IgD-negative memory B cell (primary cell): ENCODE results near the gene ACER3. TPM values are rescaled to one million over a fixed set of nuclear protein-coding genes. Genes with fewer than 3 reads are reported as not detected.
A peak's percentile ranks its signal among the peaks of the same experiment; 100 is the strongest.
"Not testable (repeated sequence)": the region's sequence is repeated elsewhere in the genome, so short reads cannot be mapped to it uniquely, and the experiment has no call there.

Experiments used
- H3K27ac Mint-ChIP-seq, 3 donors: one replicate each; pipeline ENCODE4 v1.8.0; 2020 to 2022; ENCODE audit warnings: mild to moderate bottlenecking in 3 of 3, mixed read lengths in 3 of 3, moderate library complexity in 1 of 3
- H3K27me3 Mint-ChIP-seq: one replicate; pipeline ENCODE4 v1.8.0; 2021; ENCODE audit warnings: mixed read lengths
- H3K36me3 Mint-ChIP-seq: one replicate; pipeline ENCODE4 v1.8.0; 2020; ENCODE audit warnings: mild to moderate bottlenecking, mixed read lengths
- H3K4me1 Mint-ChIP-seq, 3 donors: one replicate each; pipeline ENCODE4 v1.8.0; 2020 to 2022; ENCODE audit warnings: mixed read lengths in 3 of 3, mild to moderate bottlenecking in 1 of 3
- H3K4me3 Mint-ChIP-seq, 4 donors: one replicate each; pipeline ENCODE4 v1.8.0; 2020 to 2022; ENCODE audit warnings: mild to moderate bottlenecking in 4 of 4, mixed read lengths in 4 of 4, moderate library complexity in 3 of 4
- H3K9me3 Mint-ChIP-seq, 3 donors: one replicate each; pipeline ENCODE4 v1.8.0; 2020 to 2021; ENCODE audit warnings: mixed read lengths in 3 of 3, mild to moderate bottlenecking in 1 of 3
- polyA plus RNA-seq: library from polyadenylated mRNA; unstranded; fragments of 300-500 nt; fragmentation: Illumina TruSeq; gene quantifications from one replicate; pipeline ENCODE4 v1.2.3, GENCODE V29; 2021

ACER3 gene
- polyA plus RNA-seq, 1 donor from 2014 or later, result 4.4 TPM

- Mint-ChIP-seq H3K36me3 (peaks cover 12% of the 10 kb centered on the region), H3K27me3 (no peaks in the 10 kb centered on the region), H3K4me1 (peaks cover 2 to 4% (median 2%) of the 10 kb centered on the region in 3 donors), H3K27ac (no peak overlapping the region), H3K4me3 (no peak overlapping the region), H3K9me3 (peaks cover 2 to 9% (median 6%) of the 10 kb centered on the region in 3 donors)
Measured at GRCh38 chr11:76880314-76880713, 19.6 kb downstream of the ACER3 start.

- Mint-ChIP-seq H3K4me1 (peaks cover 2 to 4% (median 3%) of the 10 kb centered on the region in 3 donors), H3K4me3 (no peak overlapping the region), H3K36me3 (peaks cover 11% of the 10 kb centered on the region), H3K9me3 (peaks cover 2 to 9% (median 6%) of the 10 kb centered on the region in 3 donors), H3K27ac (no peak overlapping the region), H3K27me3 (no peaks in the 10 kb centered on the region)
Measured at GRCh38 chr11:76880956-76881355, 20.2 kb downstream of the ACER3 start.

- Mint-ChIP-seq H3K4me1 (peaks cover 0 to 3% (median 0%) of the 10 kb centered on the region in 3 donors), H3K27me3 (no peaks in the 10 kb centered on the region), H3K4me3 (no peak overlapping the region), H3K9me3 (peaks cover 0 to 3% (median 0%) of the 10 kb centered on the region in 3 donors), H3K27ac (peak overlapping the region in 1 of 3 donors; percentile 43), H3K36me3 (peaks cover 1% of the 10 kb centered on the region)
Measured at GRCh38 chr11:76885390-76886097, 24.8 kb downstream of the ACER3 start.

GRCh38 chr11:76888989-76889388 is 28.3 kb downstream of the ACER3 start:
- Mint-ChIP-seq H3K36me3 (peaks cover 1% of the 10 kb centered on the region), H3K4me3 (no peak overlapping the region), H3K4me1 (peaks cover 0 to 1% (median 0%) of the 10 kb centered on the region in 3 donors), H3K27me3 (no peaks in the 10 kb centered on the region), H3K9me3 (peaks cover 0 to 2% (median 0%) of the 10 kb centered on the region in 3 donors), H3K27ac (no peak overlapping the region)

- H3K27ac Mint-ChIP-seq, result no peak overlapping the region
- no peak overlapping the region for H3K4me3 Mint-ChIP-seq
- H3K4me1 Mint-ChIP-seq, result peaks cover 0 to 1% (median 0%) of the 10 kb centered on the region in 3 donors
Measured at GRCh38 chr11:76889411-76889975, 28.8 kb downstream of the ACER3 start.

GRCh38 chr11:76890329-76890728 is 29.6 kb downstream of the ACER3 start:
- peaks cover 0 to 2% (median 0%) of the 10 kb centered on the region in 3 donors for H3K9me3 Mint-ChIP-seq
- H3K27me3 Mint-ChIP-seq, result no peaks in the 10 kb centered on the region
- peaks cover 0 to 1% (median 0%) of the 10 kb centered on the region in 3 donors for H3K4me1 Mint-ChIP-seq
- peaks cover 3% of the 10 kb centered on the region for H3K36me3 Mint-ChIP-seq
- no peak overlapping the region for H3K4me3 Mint-ChIP-seq
- H3K27ac Mint-ChIP-seq, result no peak overlapping the region

More at GRCh38 chr11:76889411-76889975, 28.8 kb downstream of the ACER3 start:
- peaks cover 1% of the 10 kb centered on the region for H3K36me3 Mint-ChIP-seq
- H3K27me3 Mint-ChIP-seq, result no peaks in the 10 kb centered on the region
- peaks cover 0 to 2% (median 0%) of the 10 kb centered on the region in 3 donors for H3K9me3 Mint-ChIP-seq

GRCh38 chr11:76891285-76891684 is 30.6 kb downstream of the ACER3 start:
- H3K36me3 Mint-ChIP-seq, result peaks cover 5% of the 10 kb centered on the region
- no peaks in the 10 kb centered on the region for H3K27me3 Mint-ChIP-seq
- H3K27ac Mint-ChIP-seq, result no peak overlapping the region
- no peaks in the 10 kb centered on the region for H3K4me1 Mint-ChIP-seq
- no peak overlapping the region for H3K4me3 Mint-ChIP-seq
- H3K9me3 Mint-ChIP-seq, result no peaks in the 10 kb centered on the region

GRCh38 chr11:76891793-76892192 is 31.1 kb downstream of the ACER3 start:
- no peak overlapping the region for H3K27ac Mint-ChIP-seq
- no peaks in the 10 kb centered on the region for H3K9me3 Mint-ChIP-seq
- no peaks in the 10 kb centered on the region for H3K27me3 Mint-ChIP-seq
- H3K36me3 Mint-ChIP-seq, result peaks cover 5% of the 10 kb centered on the region
- no peaks in the 10 kb centered on the region for H3K4me1 Mint-ChIP-seq
- no peak overlapping the region for H3K4me3 Mint-ChIP-seq

- H3K4me3 Mint-ChIP-seq, result no peak overlapping the region
- no peaks in the 10 kb centered on the region for H3K4me1 Mint-ChIP-seq
- H3K36me3 Mint-ChIP-seq, result peaks cover 5% of the 10 kb centered on the region
- H3K27me3 Mint-ChIP-seq, result no peaks in the 10 kb centered on the region
- no peaks in the 10 kb centered on the region for H3K9me3 Mint-ChIP-seq
- no peak overlapping the region for H3K27ac Mint-ChIP-seq
Measured at GRCh38 chr11:76892306-76892705, 31.6 kb downstream of the ACER3 start.

GRCh38 chr11:76897233-76897632 is 36.5 kb downstream of the ACER3 start:
- no peaks in the 10 kb centered on the region for H3K4me1 Mint-ChIP-seq

GRCh38 chr11:76901144-76901543 is 40.4 kb downstream of the ACER3 start:
- H3K36me3 Mint-ChIP-seq, result peaks cover 1% of the 10 kb centered on the region

More at GRCh38 chr11:76897233-76897632, 36.5 kb downstream of the ACER3 start:
- Mint-ChIP-seq H3K36me3 (peaks cover 5% of the 10 kb centered on the region), H3K27me3 (no peaks in the 10 kb centered on the region), H3K9me3 (no peaks in the 10 kb centered on the region), H3K27ac (no peak overlapping the region), H3K4me3 (no peak overlapping the region)

GRCh38 chr11:76901622-76902021 is 40.9 kb downstream of the ACER3 start:
- not testable (repeated sequence) for H3K9me3 Mint-ChIP-seq, H3K27me3 Mint-ChIP-seq, H3K27ac Mint-ChIP-seq, H3K4me3 Mint-ChIP-seq, H3K4me1 Mint-ChIP-seq, H3K36me3 Mint-ChIP-seq

More at GRCh38 chr11:76901144-76901543, 40.4 kb downstream of the ACER3 start:
- H3K4me3 Mint-ChIP-seq, result no peak overlapping the region
- no peaks in the 10 kb centered on the region for H3K9me3 Mint-ChIP-seq
- no peak overlapping the region for H3K27ac Mint-ChIP-seq
- no peaks in the 10 kb centered on the region for H3K27me3 Mint-ChIP-seq
- peaks cover 0 to 2% (median 0%) of the 10 kb centered on the region in 3 donors for H3K4me1 Mint-ChIP-seq

- H3K27me3 Mint-ChIP-seq, result no peaks in the 10 kb centered on the region
- peaks cover 0 to 5% (median 0%) of the 10 kb centered on the region in 3 donors for H3K9me3 Mint-ChIP-seq
- peaks cover 5% of the 10 kb centered on the region for H3K36me3 Mint-ChIP-seq
- no peak overlapping the region for H3K4me3 Mint-ChIP-seq
- no peak overlapping the region for H3K27ac Mint-ChIP-seq
- H3K4me1 Mint-ChIP-seq, result peaks cover 0 to 2% (median 0%) of the 10 kb centered on the region in 3 donors
Measured at GRCh38 chr11:76902121-76903014, 41.6 kb downstream of the ACER3 start.

- Mint-ChIP-seq H3K36me3 (peaks cover 5% of the 10 kb centered on the region), H3K9me3 (peaks cover 0 to 7% (median 0%) of the 10 kb centered on the region in 3 donors), H3K4me1 (peaks cover 0 to 2% (median 0%) of the 10 kb centered on the region in 3 donors), H3K27ac (no peak overlapping the region), H3K4me3 (no peak overlapping the region), H3K27me3 (no peaks in the 10 kb centered on the region)
Measured at GRCh38 chr11:76903325-76903724, 42.6 kb downstream of the ACER3 start.
